T47D (cell line): Measurements from ENCODE around the gene S100A2.
A peak's percentile ranks its signal among the peaks of the same experiment; 100 is the strongest.
"Not testable (repeated sequence)": the region's sequence is repeated elsewhere in the genome, so short reads cannot be mapped to it uniquely, and the experiment has no call there.

ENCODE experiments used
- DNase-seq, 2 experiments: peaks; one replicate each; pipeline versions ENCODE4 v3.0.0 to v3.0.0-alpha.2; 2011 to 2012; ENCODE audit warnings: low read depth in 1 of 2, low spot score in 1 of 2
- JUND ChIP-seq: IDR thresholded peaks from 2 replicates; pipeline ENCODE4 v1.6.1; 2012; ENCODE audit warnings: low read depth
- in situ Hi-C: cut with HindIII; loops from 2 replicates; pipeline ENCODE4 v1.10.0; 2016; ENCODE audit warnings: low sequenced_read_pairs, low pct_unique_long_range_greater_than_20kb

S100A2 gene

GRCh38 chr1:153608742-153609584 is 43.3 kb upstream of the S100A2 start:
- in situ Hi-C loops, result no loop called here
- DNase-seq, result peak; percentile 85 to 93
- no peak for TF ChIP-seq JUND

- DNase-seq, result peak; percentile 77 to 97
- no peak for TF ChIP-seq JUND
- in situ Hi-C loops, result no loop called here
These were observed 42.5 kb upstream of the S100A2 start for GRCh38 chr1:153608089-153608682.

- no peak for DNase-seq
- in situ Hi-C loops, result no loop called here
- no peak for TF ChIP-seq JUND
These were observed 41.7 kb upstream of the S100A2 start for GRCh38 chr1:153607381-153607780.

- TF ChIP-seq JUND, result no peak
- in situ Hi-C loops, result no loop called here
- DNase-seq, result no peak
These were observed 40.5 kb upstream of the S100A2 start for GRCh38 chr1:153606194-153606593.

- TF ChIP-seq JUND, result no peak
- in situ Hi-C loops, result no loop called here
- no peak for DNase-seq
These were observed 37.1 kb upstream of the S100A2 start for GRCh38 chr1:153602749-153603148.

GRCh38 chr1:153599847-153600246 is 34.2 kb upstream of the S100A2 start:
- in situ Hi-C loops, result no loop called here
- TF ChIP-seq JUND, result no peak
- DNase-seq, result no peak

- no peak for DNase-seq
- in situ Hi-C loops, result no loop called here
- no peak for TF ChIP-seq JUND
These were observed 32.9 kb upstream of the S100A2 start for GRCh38 chr1:153598309-153599172.

- DNase-seq, result no peak
- in situ Hi-C loops, result no loop called here
- TF ChIP-seq JUND, result no peak
These were observed 31.6 kb upstream of the S100A2 start for GRCh38 chr1:153597206-153597605.

- no peak for TF ChIP-seq JUND
- in situ Hi-C loops, result no loop called here
These were observed 27.1 kb upstream of the S100A2 start for GRCh38 chr1:153592748-153593147.

GRCh38 chr1:153588482-153588881 is 22.8 kb upstream of the S100A2 start:
- no peak for TF ChIP-seq JUND
- in situ Hi-C loops, result no loop called here
- DNase-seq, result no peak

More at GRCh38 chr1:153592748-153593147, 27.1 kb upstream of the S100A2 start:
- no peak for DNase-seq

GRCh38 chr1:153588033-153588432 is 22.4 kb upstream of the S100A2 start:
- in situ Hi-C loops, DNase-seq: not testable (repeated sequence)

- in situ Hi-C loops, result no loop called here
- no peak for DNase-seq
- TF ChIP-seq JUND, result no peak
These were observed 21.7 kb upstream of the S100A2 start for GRCh38 chr1:153587314-153587713.

- no peak for DNase-seq
- in situ Hi-C loops, result no loop called here
- no peak for TF ChIP-seq JUND
These were observed 20.7 kb upstream of the S100A2 start for GRCh38 chr1:153586347-153586746.
